Smooth muscle cell (in vitro differentiated cells): ENCODE measurements around the gene VTI1A. TPM values are rescaled to one million over a fixed set of nuclear protein-coding genes. Genes with fewer than 3 reads are reported as not detected.

Experiments used
- DNase-seq: peaks from one replicate; lab custom pipeline; 2025; ENCODE audit not compliant: unreplicated experiment; lab: John Stamatoyannopoulos, UW
- H2AFZ ChIP-seq: fragments of 200-600 bp; sonication (generic); 2 replicates; pipeline ENCODE4 v1.6.0; 2016; ENCODE audit warnings: antibody characterized with exemption, low read depth, mild to moderate bottlenecking
- H3F3A ChIP-seq: fragments of 200-600 bp; sonication (generic); 2 replicates; pipeline ENCODE4 v1.6.0; 2017; ENCODE audit warnings: antibody characterized with exemption, low read depth
- H3K27ac ChIP-seq: fragments of 200-600 bp; sonication (generic); 2 replicates; pipeline ENCODE4 v1.5.1; 2016; ENCODE audit warnings: low read depth, mild to moderate bottlenecking
- H3K27me3 ChIP-seq: fragments of 200-600 bp; sonication (generic); 2 replicates; pipeline ENCODE4 v1.6.1; 2016; ENCODE audit warnings: low read depth, mild to moderate bottlenecking
- H3K36me3 ChIP-seq: fragments of 200-600 bp; sonication (generic); 2 replicates; pipeline ENCODE4 v1.5.1; 2016; ENCODE audit warnings: low read depth
- H3K4me1 ChIP-seq: fragments of 200-600 bp; sonication (generic); 2 replicates; pipeline ENCODE4 v1.5.1; 2016; ENCODE audit warnings: low read depth
- H3K4me2 ChIP-seq: fragments of 200-600 bp; sonication (generic); 2 replicates; pipeline ENCODE4 v1.6.0; 2016; ENCODE audit warnings: mild to moderate bottlenecking
- H3K4me3 ChIP-seq: fragments of 200-600 bp; sonication (generic); 2 replicates; pipeline ENCODE4 v1.5.1; 2016; ENCODE audit warnings: mild to moderate bottlenecking
- H3K79me2 ChIP-seq: fragments of 200-600 bp; sonication (generic); 2 replicates; pipeline ENCODE4 v1.6.0; 2016; ENCODE audit warnings: low read depth, mild to moderate bottlenecking
- H3K9ac ChIP-seq: fragments of 200-600 bp; sonication (generic); 2 replicates; pipeline ENCODE4 v1.6.0; 2016; ENCODE audit warnings: low read depth
- H3K9me3 ChIP-seq: fragments of 200-600 bp; sonication (generic); replicated peaks from 2 replicates; pipeline ENCODE4 v1.5.1; 2016; ENCODE audit warnings: low read depth
- H4K20me1 ChIP-seq: fragments of 200-600 bp; sonication (generic); 2 replicates; pipeline ENCODE4 v1.6.0; 2016; ENCODE audit warnings: low read depth
- CTCF ChIP-seq: fragments of 200-600 bp; sonication (generic); IDR thresholded peaks from 2 replicates; pipeline ENCODE4 v1.5.1; 2017; ENCODE audit warnings: borderline replicate concordance, mild to moderate bottlenecking, antibody characterized with exemption; ENCODE audit not compliant: insufficient read depth, poor library complexity, severe bottlenecking
- WGBS: methylation state at CpG from one replicate; pipeline ENCODE4 v1.1.7; 2016; ENCODE audit warnings: low lambda C conversion rate; 5-methylcytosine and 5-hydroxymethylcytosine counted together
- polyA plus RNA-seq: library from polyadenylated mRNA; unstranded; fragments of >200 nt; fragmentation: Nextera tagmentation; extraction: Ambion mirVana; gene quantifications from 2 replicates; pipeline ENCODE4 v1.2.1, GENCODE V29; 2016
- total RNA-seq: library from RNA; depleted of rRNA; stranded (reverse); fragments of >200 nt; gene quantifications from 2 replicates; pipeline ENCODE4 v1.2.3, GENCODE V29; 2014

VTI1A gene
- total and polyA plus RNA-seq, 2 experiments from 2014 or later, result 14.0 to 21.8 TPM

GRCh38 chr10:112467541-112468075 is 20.6 kb downstream of the VTI1A start:
- 95% methylated on average over 1 of the region's 1 CpG for WGBS

GRCh38 chr10:112471878-112472487 is 25.0 kb downstream of the VTI1A start:
- Histone ChIP-seq H3K27ac (no peak overlapping the region), H3K27me3 (no peaks in the 10 kb centered on the region), H3K4me1 (no peaks in the 10 kb centered on the region), H2AFZ (no peak overlapping the region), H3K4me2 (no peak overlapping the region), H3K9ac (no peak overlapping the region), H4K20me1 (peaks cover 42% of the 10 kb centered on the region), H3F3A (no peaks in the 10 kb centered on the region), H3K36me3 (no peaks in the 10 kb centered on the region), H3K79me2 (no peaks in the 10 kb centered on the region), H3K9me3 (no peaks in the 10 kb centered on the region), H3K4me3 (no peak overlapping the region)
- DNase-seq, result no peak
- peak; percentile 54 for TF ChIP-seq CTCF
- WGBS, result 42% methylated on average over 4 of the region's 4 CpGs

More at GRCh38 chr10:112467541-112468075, 20.6 kb downstream of the VTI1A start:
- Histone ChIP-seq H4K20me1 (peaks cover 28% of the 10 kb centered on the region), H3K4me1 (no peaks in the 10 kb centered on the region), H3K9me3 (no peaks in the 10 kb centered on the region), H3K4me3 (no peak overlapping the region), H2AFZ (no peak overlapping the region), H3F3A (no peaks in the 10 kb centered on the region), H3K79me2 (no peaks in the 10 kb centered on the region), H3K27ac (no peak overlapping the region), H3K9ac (no peak overlapping the region), H3K27me3 (no peaks in the 10 kb centered on the region), H3K4me2 (no peak overlapping the region), H3K36me3 (peaks cover 12% of the 10 kb centered on the region)
- TF ChIP-seq CTCF, result no peak
- DNase-seq, result no peak

- no peak for DNase-seq
- Histone ChIP-seq H3F3A (no peaks in the 10 kb centered on the region), H3K4me1 (no peaks in the 10 kb centered on the region), H3K9me3 (no peaks in the 10 kb centered on the region), H4K20me1 (peaks cover 31% of the 10 kb centered on the region), H3K27me3 (no peaks in the 10 kb centered on the region), H3K27ac (no peak overlapping the region), H2AFZ (no peak overlapping the region), H3K9ac (no peak overlapping the region), H3K4me3 (no peak overlapping the region), H3K36me3 (no peaks in the 10 kb centered on the region), H3K4me2 (no peak overlapping the region), H3K79me2 (peaks cover under 1% of the 10 kb centered on the region)
- WGBS, result 91% methylated on average over 3 of the region's 3 CpGs
- TF ChIP-seq CTCF, result peak; percentile 53
Measured at GRCh38 chr10:112475575-112476218, 28.7 kb downstream of the VTI1A start.
